ENCODE measurements around the gene PEX16.

DNA sequence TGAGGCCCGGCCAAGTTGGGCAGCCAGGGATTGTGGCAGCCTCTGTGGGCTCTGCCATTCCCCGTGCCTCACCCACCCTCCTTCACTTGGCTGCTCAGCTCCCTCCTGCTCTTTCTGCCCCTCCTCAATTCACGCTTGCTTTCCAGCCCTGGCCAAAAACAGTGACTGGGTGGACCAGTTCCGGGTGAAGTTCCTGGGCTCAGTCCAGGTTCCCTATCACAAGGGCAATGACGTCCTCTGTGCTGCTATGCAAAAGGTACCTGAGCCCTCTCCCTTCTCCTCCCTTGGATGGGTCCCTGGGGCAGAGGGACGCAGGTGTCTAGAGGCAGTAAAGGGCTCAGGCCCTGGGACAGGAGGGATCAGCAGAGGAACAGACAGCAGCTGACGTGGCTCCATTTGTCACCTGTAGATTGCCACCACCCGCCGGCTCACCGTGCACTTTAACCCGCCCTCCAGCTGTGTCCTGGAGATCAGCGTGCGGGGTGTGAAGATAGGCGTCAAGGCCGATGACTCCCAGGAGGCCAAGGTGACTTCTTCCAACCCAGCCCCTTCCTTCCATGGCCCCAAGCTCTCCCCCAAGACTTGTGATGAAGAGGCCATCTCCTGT, 13.3 kb downstream of the PEX16 start:
- TF ChIP-seq, protein P1, sequence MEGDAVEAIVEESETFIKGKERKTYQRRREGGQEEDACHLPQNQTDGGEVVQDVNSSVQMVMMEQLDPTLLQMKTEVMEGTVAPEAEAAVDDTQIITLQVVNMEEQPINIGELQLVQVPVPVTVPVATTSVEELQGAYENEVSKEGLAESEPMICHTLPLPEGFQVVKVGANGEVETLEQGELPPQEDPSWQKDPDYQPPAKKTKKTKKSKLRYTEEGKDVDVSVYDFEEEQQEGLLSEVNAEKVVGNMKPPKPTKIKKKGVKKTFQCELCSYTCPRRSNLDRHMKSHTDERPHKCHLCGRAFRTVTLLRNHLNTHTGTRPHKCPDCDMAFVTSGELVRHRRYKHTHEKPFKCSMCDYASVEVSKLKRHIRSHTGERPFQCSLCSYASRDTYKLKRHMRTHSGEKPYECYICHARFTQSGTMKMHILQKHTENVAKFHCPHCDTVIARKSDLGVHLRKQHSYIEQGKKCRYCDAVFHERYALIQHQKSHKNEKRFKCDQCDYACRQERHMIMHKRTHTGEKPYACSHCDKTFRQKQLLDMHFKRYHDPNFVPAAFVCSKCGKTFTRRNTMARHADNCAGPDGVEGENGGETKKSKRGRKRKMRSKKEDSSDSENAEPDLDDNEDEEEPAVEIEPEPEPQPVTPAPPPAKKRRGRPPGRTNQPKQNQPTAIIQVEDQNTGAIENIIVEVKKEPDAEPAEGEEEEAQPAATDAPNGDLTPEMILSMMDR (IDR thresholded peaks at IDR 0.05) = no peak
- no peak for TF ChIP-seq POLR2A (IDR thresholded peaks at IDR 0.05)

Measured in ovary (tissue), 3 donors.